Left lung (tissue), 10 donors: ENCODE measurements around the gene OTUD3. TPM values are rescaled to one million over a fixed set of nuclear protein-coding genes. Genes with fewer than 3 reads are reported as not detected.

Experiments used
- ATAC-seq: fragments of 200-7000 bp; cut with Tn5 transposase; one replicate; pipeline ENCODE4 v1.9.1; 2020; ENCODE audit warnings: moderate library complexity
- DNase-seq, 4 donors: peaks; one replicate each; pipeline ENCODE4 v3.0.0-alpha.2; 2013 to 2020
- H3K27ac ChIP-seq, 2 donors: fragments of 200-600 bp; sonication (generic) in 1 of 2; one replicate each; pipeline versions ENCODE4 v1.5.0 to v1.8.0; 2020 to 2021
- H3K27me3 ChIP-seq, 2 donors: fragments of 200-600 bp; sonication (generic) in 1 of 2; one replicate each; pipeline versions ENCODE4 v1.5.0 to v1.8.0; 2020 to 2021
- H3K36me3 ChIP-seq, 2 donors: fragments of 200-600 bp; sonication (generic) in 1 of 2; one replicate each; pipeline versions ENCODE4 v1.5.0 to v1.8.0; 2020 to 2021
- H3K4me1 ChIP-seq, 2 donors: fragments of 200-600 bp; one replicate each; pipeline ENCODE4 v1.8.0; 2021
- H3K4me3 ChIP-seq, 2 donors: fragments of 200-600 bp; sonication (generic) in 1 of 2; one replicate each; pipeline versions ENCODE4 v1.5.0 to v1.8.0; 2020 to 2021; ENCODE audit warnings: mild to moderate bottlenecking in 1 of 2
- H3K9me3 ChIP-seq, 2 donors: fragments of 200-600 bp; sonication (generic) in 1 of 2; one replicate each; pipeline versions ENCODE4 v1.5.0 to v1.8.0; 2020 to 2021
- CTCF ChIP-seq, 2 donors: fragments of 200-600 bp; sonication (generic) in 1 of 2; IDR thresholded peaks; one replicate each; pipeline versions ENCODE4 v1.5.0 to v1.8.0; 2021; ENCODE audit warnings: antibody characterized with exemption in 2 of 2
- intact Hi-C, 2 donors: fragments of 100-400 bp; cut with DNase I; formaldehyde crosslinking; loops; one replicate each; pipeline versions ENCODE4 v1.11.2 to v1.14.2; 2022
- polyA plus RNA-seq, 6 donors: library from polyadenylated mRNA; unstranded; fragments of 120-200 nt; gene quantifications; one replicate each; pipeline ENCODE4 v1.2.1, GENCODE V29; 2013; ENCODE audit not compliant: insufficient read length in 6 of 6
- total RNA-seq, 2 donors: library from RNA; stranded (reverse); fragmentation: NEBNext Ultra II Directional; extraction: Animal tissue kit (Norgen Biotek cat#: 25700); gene quantifications; one replicate each; pipeline ENCODE4 v1.2.1, GENCODE V29; 2021
- donor health status: DM: no; HTN: yes; CAD: no.
- donor health status: DM: no; HTN: no; CAD: no.

Gene OTUD3
- total and polyA plus RNA-seq, 8 donors, result 9.8 to 52.2 (median 29.0) TPM

GRCh38 chr1:19907456-19907855, 25.3 kb downstream of the OTUD3 start:
- Histone ChIP-seq H3K4me3 (no peak overlapping the region), H3K27ac (no peak overlapping the region), H3K9me3 (no peaks in the 10 kb centered on the region), H3K27me3 (no peaks in the 10 kb centered on the region), H3K36me3 (peaks cover 0 to 97% of the 10 kb centered on the region in 2 donors), H3K4me1 (no peaks in the 10 kb centered on the region)
- DNase-seq, result no peak
- no peak for ATAC-seq
- no peak for TF ChIP-seq CTCF (IDR thresholded peaks at IDR 0.05)
- intact Hi-C loops, result no loop called here

- H3K4me3 ChIP-seq, result no peak overlapping the region
Observed at GRCh38 chr1:19909392-19909791, 27.2 kb downstream of the OTUD3 start.

GRCh38 chr1:19909971-19910370, 27.8 kb downstream of the OTUD3 start:
- Histone ChIP-seq H3K36me3 (peaks cover 0 to 100% of the 10 kb centered on the region in 2 donors), H3K27me3 (no peaks in the 10 kb centered on the region), H3K9me3 (no peaks in the 10 kb centered on the region), H3K4me1 (no peaks in the 10 kb centered on the region), H3K27ac (no peak overlapping the region), H3K4me3 (no peak overlapping the region)
- intact Hi-C loops, result no loop called here
- no peak for TF ChIP-seq CTCF (IDR thresholded peaks at IDR 0.05)
- DNase-seq, result no peak
- ATAC-seq, result no peak

More at GRCh38 chr1:19909392-19909791, 27.2 kb downstream of the OTUD3 start:
- H3K36me3 ChIP-seq, result peaks cover 0 to 100% of the 10 kb centered on the region in 2 donors
- DNase-seq (no peak), ATAC-seq (no peak)
- no peaks in the 10 kb centered on the region for H3K4me1 ChIP-seq
- H3K27ac ChIP-seq, result no peak overlapping the region
- TF ChIP-seq CTCF (IDR thresholded peaks at IDR 0.05), result no peak
- intact Hi-C loops, result no loop called here
- no peaks in the 10 kb centered on the region for H3K27me3 ChIP-seq
- no peaks in the 10 kb centered on the region for H3K9me3 ChIP-seq

GRCh38 chr1:19910650-19911049, 28.5 kb downstream of the OTUD3 start:
- DNase-seq, result no peak
- Histone ChIP-seq H3K4me1 (no peaks in the 10 kb centered on the region), H3K27ac (no peak overlapping the region), H3K9me3 (no peaks in the 10 kb centered on the region), H3K4me3 (no peak overlapping the region), H3K27me3 (no peaks in the 10 kb centered on the region), H3K36me3 (peaks cover 0 to 94% of the 10 kb centered on the region in 2 donors)
- no peak for ATAC-seq
- intact Hi-C loops, result no loop called here
- TF ChIP-seq CTCF (IDR thresholded peaks at IDR 0.05), result no peak

GRCh38 chr1:19918057-19918456, 35.9 kb downstream of the OTUD3 start:
- H3K9me3 ChIP-seq, result no peaks in the 10 kb centered on the region
- DNase-seq (peak in 3 of 4 donors; percentile 72 to 89 (median 79)), ATAC-seq (peak; percentile 90)
- no peaks in the 10 kb centered on the region for H3K4me1 ChIP-seq
- no peak overlapping the region for H3K4me3 ChIP-seq
- no peak overlapping the region for H3K27ac ChIP-seq
- peaks cover 0 to 12% of the 10 kb centered on the region in 2 donors for H3K27me3 ChIP-seq
- H3K36me3 ChIP-seq, result peaks cover 0 to 20% of the 10 kb centered on the region in 2 donors
- intact Hi-C loops, result loop anchor here in 1 of 2 donors (5.0 kb wide), 1 partner anchor 234 kb away; no protein-coding TSS in a partner anchor
- TF ChIP-seq CTCF (IDR thresholded peaks at IDR 0.05), result peak; percentile 83 to 85
